GM21515 (cell line): ENCODE measurements around the gene SERPINB8.
A peak's percentile ranks its signal among the peaks of the same experiment; 100 is the strongest.
"Not testable (repeated sequence)": the region's sequence is repeated elsewhere in the genome, so short reads cannot be mapped to it uniquely, and the experiment has no call there.

Experiments used
- ATAC-seq: cut with Tn5 transposase; IDR thresholded peaks from one replicate; pipeline ENCODE4 v1.9.1; 2021; ENCODE audit not compliant: unreplicated experiment

The SERPINB8 gene, protein sequence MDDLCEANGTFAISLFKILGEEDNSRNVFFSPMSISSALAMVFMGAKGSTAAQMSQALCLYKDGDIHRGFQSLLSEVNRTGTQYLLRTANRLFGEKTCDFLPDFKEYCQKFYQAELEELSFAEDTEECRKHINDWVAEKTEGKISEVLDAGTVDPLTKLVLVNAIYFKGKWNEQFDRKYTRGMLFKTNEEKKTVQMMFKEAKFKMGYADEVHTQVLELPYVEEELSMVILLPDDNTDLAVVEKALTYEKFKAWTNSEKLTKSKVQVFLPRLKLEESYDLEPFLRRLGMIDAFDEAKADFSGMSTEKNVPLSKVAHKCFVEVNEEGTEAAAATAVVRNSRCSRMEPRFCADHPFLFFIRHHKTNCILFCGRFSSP

GRCh38 chr18:63969942-63970808 is at the start of gene SERPINB8:
TSS of gene SERPINB8 (plus strand) at chr18:63970081. CDS start at chr18:63978309, 8,228 bp downstream.
- ATAC-seq, result peak; percentile 95

- ATAC-seq, result no peak
These were observed 47.8 kb upstream of the SERPINB8 start for GRCh38 chr18:63922049-63922448.

DNA sequence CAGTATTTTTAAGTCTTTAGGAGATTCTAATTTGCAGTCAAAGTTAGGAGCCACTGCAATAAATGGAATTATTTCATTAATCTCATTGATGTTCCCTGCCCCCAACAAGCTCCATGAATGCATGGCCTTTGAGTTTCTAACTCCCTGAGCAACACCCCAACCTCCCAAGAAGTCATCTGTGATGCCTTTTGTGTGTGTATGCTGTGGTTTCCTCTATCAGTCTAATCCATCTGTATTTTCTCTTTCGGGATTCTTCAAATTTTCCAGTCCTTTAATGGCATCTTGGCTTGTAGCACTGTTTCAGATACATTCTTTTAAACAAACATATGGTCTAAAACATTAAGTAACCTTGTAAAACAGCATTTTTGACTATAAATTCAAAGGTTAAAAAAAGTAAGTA is 45.3 kb upstream of the SERPINB8 start:
- ATAC-seq, result no peak

DNA sequence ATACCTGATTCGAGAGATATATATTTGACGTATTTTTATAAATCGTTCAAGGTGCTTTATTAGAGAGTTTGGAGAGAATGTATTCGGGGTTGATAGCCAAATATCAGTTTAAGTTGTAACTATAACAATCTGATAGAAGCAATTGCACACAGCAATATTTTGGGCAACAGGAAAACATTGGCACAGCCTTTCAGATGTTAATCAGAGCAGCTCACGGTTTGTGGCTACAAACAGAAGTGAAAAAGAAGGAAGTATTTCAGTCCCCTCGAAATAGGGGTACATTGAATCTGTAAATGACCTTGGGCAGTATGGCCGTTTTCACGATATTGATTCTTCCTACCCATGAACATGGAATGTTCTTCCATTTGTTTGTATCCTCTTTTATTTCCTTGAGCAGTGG is 41.5 kb upstream of the SERPINB8 start:
- no peak for ATAC-seq

GRCh38 chr18:63929369-63929768 is 40.5 kb upstream of the SERPINB8 start:
- not testable (repeated sequence) for ATAC-seq

GRCh38 chr18:63930773-63931354 is 39.0 kb upstream of the SERPINB8 start:
- ATAC-seq, result no peak

DNA sequence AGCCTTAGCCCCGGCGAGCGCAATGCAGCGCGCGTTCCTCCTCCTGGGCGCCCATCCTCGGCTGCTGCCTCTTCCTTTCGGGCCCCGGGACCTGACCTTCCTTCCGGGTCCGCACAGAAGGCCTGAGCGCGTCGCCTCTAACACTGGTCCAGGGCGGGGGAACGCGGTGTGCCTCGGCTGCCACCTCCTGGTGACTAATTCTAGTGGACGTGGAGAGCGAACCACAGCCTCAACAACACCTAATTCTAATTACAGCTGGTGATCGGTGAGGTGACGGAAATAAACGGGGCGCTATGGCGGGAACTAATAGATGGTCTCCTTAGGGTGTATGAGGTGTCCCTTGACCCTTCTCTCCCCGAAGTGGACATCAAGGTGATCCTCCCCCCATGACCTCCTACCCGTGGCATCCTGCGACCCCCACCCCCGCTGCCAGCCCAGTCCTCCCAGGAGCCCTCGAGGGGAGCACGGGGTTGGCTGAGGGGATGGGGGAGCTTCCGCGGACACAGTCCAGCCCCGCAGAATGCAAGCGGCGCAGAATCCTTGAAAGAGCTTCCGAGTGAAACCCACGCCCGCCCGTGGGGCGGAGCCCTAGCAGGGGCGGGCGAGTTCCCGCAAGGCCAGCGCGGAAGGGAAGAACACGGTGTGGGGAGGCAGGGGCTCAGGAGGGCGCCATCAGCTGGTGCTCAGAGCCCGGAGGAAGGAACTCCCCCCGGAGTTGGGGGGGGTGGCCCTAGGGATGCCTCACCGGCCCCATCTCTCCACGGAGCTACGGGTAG is 33.5 kb upstream of the SERPINB8 start:
- peak; percentile 99 for ATAC-seq

- peak; percentile 38 for ATAC-seq
These were observed 32.9 kb upstream of the SERPINB8 start for GRCh38 chr18:63936932-63937393.

GRCh38 chr18:63940008-63940407 is 29.9 kb upstream of the SERPINB8 start:
- no peak for ATAC-seq

GRCh38 chr18:63940543-63941050 is 29.3 kb upstream of the SERPINB8 start:
- ATAC-seq, result not testable (repeated sequence)

DNA sequence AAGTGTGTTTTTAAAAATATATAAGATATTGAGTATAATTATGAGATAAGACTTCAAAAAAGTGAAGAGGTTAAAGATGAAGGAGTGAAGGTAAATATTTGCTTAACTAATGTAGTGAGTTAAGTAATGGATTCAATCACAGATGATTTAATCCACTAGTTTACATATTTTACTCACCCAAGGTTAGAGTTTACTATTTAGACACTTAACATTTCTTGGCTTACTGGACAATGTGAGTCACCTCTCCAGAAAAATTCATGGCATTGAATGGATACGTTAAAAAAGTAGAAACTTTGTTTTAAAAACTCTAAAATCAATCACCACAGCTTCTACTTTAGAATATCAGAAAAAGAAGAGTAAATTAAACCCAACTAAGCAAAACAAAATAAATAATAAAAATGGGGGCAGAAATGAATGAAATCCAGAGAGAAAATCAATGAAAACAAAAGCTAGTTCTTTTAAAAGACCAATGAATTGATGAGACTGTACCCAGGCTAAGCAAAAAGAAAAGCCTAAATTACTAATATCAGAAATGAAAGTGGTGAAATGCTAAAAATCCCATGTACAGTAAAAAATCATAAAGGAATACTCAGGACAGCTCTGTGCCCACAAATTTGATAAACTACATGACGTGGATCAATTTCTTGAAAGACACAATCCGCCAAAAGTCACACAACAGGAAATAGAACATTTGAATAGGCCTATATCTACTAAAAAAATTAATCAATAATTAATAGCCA is 22.7 kb upstream of the SERPINB8 start:
- no peak for ATAC-seq

GRCh38 chr18:63949068-63949737 is 20.7 kb upstream of the SERPINB8 start, which contains the start of gene HMSD:
TSS of gene HMSD (plus strand) at chr18:63949301. CDS start at chr18:63953456, 4,155 bp downstream.
- ATAC-seq, result peak; percentile 94

DNA sequence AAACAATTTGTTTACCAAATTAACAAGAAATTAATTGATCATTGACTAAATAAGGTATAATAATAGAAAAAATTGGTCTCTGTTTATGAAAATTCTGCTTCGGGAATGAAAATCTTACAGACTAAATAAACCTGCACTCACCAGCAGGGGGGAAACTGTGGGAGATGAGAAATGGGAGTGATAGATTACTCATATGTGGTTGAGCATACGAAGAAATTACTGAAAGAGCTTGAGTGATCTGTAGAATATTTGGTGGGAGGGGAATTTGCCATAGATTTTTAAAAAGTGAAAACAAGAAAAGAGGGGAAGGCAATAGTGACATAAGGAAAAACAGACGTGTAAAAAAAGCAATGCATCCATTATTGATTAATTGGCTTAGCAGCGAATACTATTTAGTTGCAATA is 18.6 kb upstream of the SERPINB8 start:
- peak; percentile 33 for ATAC-seq

DNA sequence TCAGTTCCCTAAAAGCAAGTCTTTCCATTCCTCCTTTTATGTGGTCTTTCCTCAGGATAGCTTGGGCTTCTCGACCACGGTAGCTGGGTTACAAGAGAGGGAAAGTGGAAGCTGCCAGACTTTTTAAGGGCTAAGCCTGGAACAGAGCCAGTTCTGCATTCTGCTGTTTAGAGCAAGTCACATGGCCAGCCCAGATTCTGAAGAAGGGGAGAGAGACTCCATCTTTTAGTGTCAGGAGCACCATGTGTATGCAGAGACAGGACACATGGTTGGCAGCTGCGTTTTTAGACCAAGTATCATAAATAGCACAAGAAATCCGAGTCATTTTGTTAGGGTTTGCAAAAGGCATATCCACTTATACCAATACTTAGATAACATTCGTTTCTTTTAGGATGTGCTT is 16.1 kb upstream of the SERPINB8 start:
- ATAC-seq, result no peak

GRCh38 chr18:63956755-63957154 is 13.1 kb upstream of the SERPINB8 start:
- no peak for ATAC-seq

DNA sequence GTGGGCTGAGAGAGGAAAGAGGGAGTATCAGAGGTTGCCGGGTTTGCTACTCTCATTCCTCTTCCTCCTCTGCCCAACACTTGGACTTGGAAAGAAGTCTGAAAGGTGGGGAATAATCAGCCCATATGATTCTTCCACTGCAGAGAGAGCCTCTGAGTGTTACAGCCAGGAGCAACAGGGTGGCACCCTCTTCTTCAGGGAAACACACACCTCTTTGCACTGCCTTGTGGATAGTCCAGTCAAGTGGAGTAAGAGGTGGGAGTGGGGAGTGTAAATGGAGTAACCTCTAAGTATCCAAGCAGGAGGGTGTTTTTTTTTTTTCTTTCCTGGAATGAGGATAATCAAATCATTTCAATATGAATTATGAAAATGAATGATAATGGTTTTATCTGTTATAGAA is 9.0 kb upstream of the SERPINB8 start:
- ATAC-seq, result no peak

DNA sequence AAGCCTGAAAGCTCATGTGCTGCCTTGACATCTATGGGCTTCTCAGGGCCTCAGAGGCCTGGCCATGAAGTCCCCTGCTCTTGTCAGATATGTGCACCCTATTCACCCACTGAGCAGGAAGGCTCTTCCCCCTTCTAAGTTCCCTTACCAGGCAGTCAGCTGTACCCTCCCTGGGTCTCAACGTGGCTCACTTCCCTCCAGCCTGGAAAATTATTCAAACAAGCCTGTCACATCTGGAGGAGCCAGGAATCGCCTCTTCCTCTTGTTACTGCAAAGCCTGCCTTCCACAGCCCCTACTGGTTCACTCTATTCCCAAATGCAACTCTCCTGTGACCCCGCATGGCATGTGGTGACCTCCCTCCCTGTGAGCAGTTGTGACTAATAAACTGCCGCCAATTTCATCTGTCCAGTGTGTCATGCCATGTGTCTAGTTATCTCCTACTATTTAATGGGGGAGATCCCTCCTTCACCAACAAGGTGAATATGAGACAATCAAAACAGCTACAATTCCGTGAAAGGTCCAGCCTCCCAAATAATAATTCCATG is 8.4 kb upstream of the SERPINB8 start:
- no peak for ATAC-seq

- ATAC-seq, result no peak
These were observed 7.7 kb upstream of the SERPINB8 start for GRCh38 chr18:63962137-63962536.
